H1 (cell line): ENCODE results near the gene LRRC45. TPM values are rescaled to one million over a fixed set of nuclear protein-coding genes. Genes with fewer than 3 reads are reported as not detected.

Experiments
- CTCF ChIA-PET: fragments of 300-600 bp; sonication (Branson Sonifier 250); formaldehyde crosslinking; loops from one replicate; lab custom pipeline; 2021; ENCODE audit not compliant: partially characterized antibody; lab: Charles Lee
- POLR2A ChIA-PET: fragments of 300-600 bp; sonication (Branson Sonifier 250); formaldehyde crosslinking; loops from one replicate; lab custom pipeline; 2021; ENCODE audit warnings: inconsistent platforms; ENCODE audit not compliant: partially characterized antibody; lab: Charles Lee
- DNase-seq, 2 experiments: peaks; one replicate each; pipeline versions ENCODE4 v3.0.0 to v3.0.0-alpha.2; 2010 to 2022; ENCODE audit warnings: low spot score in 2 of 2, low read depth in 1 of 2, mixed read lengths in 1 of 2
- FAIRE-seq: peaks from 2 replicates; lab custom pipeline; 2011; peaks lifted over from hg19 to GRCh38; lab: Jason Lieb, UNC
- H2AFZ ChIP-seq: 2 replicates; pipeline ENCODE4 v1.8.1; 2012; ENCODE audit warnings: low read length, inconsistent platforms
- H2AK5ac ChIP-seq: 2 replicates; pipeline ENCODE4 v1.6.1; 2013; ENCODE audit warnings: low read depth, low read length
- H2BK120ac ChIP-seq: replicated peaks from 2 replicates; pipeline ENCODE3; 2013; ENCODE audit warnings: low read depth, low read length, inconsistent platforms
- H2BK12ac ChIP-seq: 2 replicates; pipeline ENCODE4 v1.6.1; 2013; ENCODE audit warnings: low read depth, low read length
- H2BK15ac ChIP-seq: 2 replicates; pipeline ENCODE4 v1.6.1; 2013; ENCODE audit warnings: low read length
- H2BK20ac ChIP-seq: 2 replicates; pipeline ENCODE4 v1.6.1; 2013; ENCODE audit warnings: low read length
- H2BK5ac ChIP-seq: 2 replicates; pipeline ENCODE4 v1.6.1; 2013; ENCODE audit warnings: low read depth, low read length
- H3K14ac ChIP-seq: 2 replicates; pipeline ENCODE4 v1.6.1; 2013; ENCODE audit warnings: inconsistent platforms; ENCODE audit not compliant: insufficient read length
- H3K18ac ChIP-seq: 2 replicates; pipeline ENCODE4 v1.6.1; 2013; ENCODE audit warnings: low read length; ENCODE audit errors: extremely low read depth
- H3K23ac ChIP-seq: 2 replicates; pipeline ENCODE4 v1.6.1; 2013; ENCODE audit warnings: inconsistent platforms; ENCODE audit not compliant: insufficient read length
- H3K23me2 ChIP-seq: 2 replicates; pipeline ENCODE4 v1.6.1; 2013; ENCODE audit warnings: low read depth, low read length
- H3K27ac ChIP-seq: 2 replicates; pipeline ENCODE4 v1.6.1; 2011; ENCODE audit warnings: low read depth, low read length, inconsistent platforms
- H3K27me3 ChIP-seq, 4 experiments: replicated peaks in 1 of 4; 1 replicate in 1 of 4; 2 replicates in 3 of 4; pipeline versions ENCODE4 v1.6.1 to v1.8.1; 2011 to 2013; ENCODE audit warnings: low read length in 3 of 4, mild to moderate bottlenecking in 3 of 4, inconsistent platforms in 2 of 4, mixed read lengths in 2 of 4, moderate library complexity in 1 of 4; ENCODE audit not compliant: control insufficient read depth in 3 of 4, insufficient read depth in 3 of 4; ENCODE audit errors: extremely low read depth in 1 of 4
- H3K36me3 ChIP-seq, 4 experiments: 2 replicates each; pipeline versions ENCODE4 v1.6.1 to v1.8.1; 2011 to 2013; ENCODE audit warnings: mild to moderate bottlenecking in 4 of 4, low read length in 3 of 4, moderate library complexity in 2 of 4, control low read depth in 1 of 4, inconsistent platforms in 1 of 4; ENCODE audit not compliant: insufficient read depth in 4 of 4, control insufficient read depth in 2 of 4
- H3K4ac ChIP-seq: replicated peaks from 2 replicates; pipeline ENCODE3; 2013; ENCODE audit warnings: low read length, low read depth, mixed read lengths, inconsistent platforms; ENCODE audit not compliant: insufficient read length
- H3K4me1 ChIP-seq, 4 experiments: replicated peaks in 1 of 4; 1 replicate in 1 of 4; 2 replicates in 3 of 4; pipeline versions ENCODE4 v1.6.1 to v1.8.1; 2011 to 2013; ENCODE audit warnings: low read length in 3 of 4, inconsistent platforms in 2 of 4, mixed read lengths in 1 of 4; ENCODE audit not compliant: insufficient read depth in 4 of 4, control insufficient read depth in 3 of 4
- H3K4me2 ChIP-seq, 2 experiments: 2 replicates each; pipeline versions ENCODE4 v1.6.1 to v1.8.1; 2011 to 2013; ENCODE audit warnings: low read depth in 2 of 2, low read length in 2 of 2, control low read depth in 1 of 2, inconsistent platforms in 1 of 2, mild to moderate bottlenecking in 1 of 2; ENCODE audit not compliant: insufficient read depth in 1 of 2
- H3K4me3 ChIP-seq, 4 experiments: fragments of 200-600, 300-600 bp in 1 of 4; sonication (generic), shearing (Covaris generic), sonication (Bioruptor Twin) in 1 of 4; 2 replicates each; pipeline versions ENCODE4 v1.5.1 to v1.8.1; 2011 to 2016; ENCODE audit warnings: low read length in 4 of 4, low read depth in 3 of 4, control low read depth in 2 of 4, inconsistent platforms in 2 of 4, mild to moderate bottlenecking in 2 of 4, mixed read lengths in 1 of 4, moderate library complexity in 1 of 4; ENCODE audit not compliant: insufficient read depth in 2 of 4; ENCODE audit errors: extremely low read depth in 1 of 4
- H3K56ac ChIP-seq: replicated peaks from 2 replicates; pipeline ENCODE3; 2013; ENCODE audit warnings: low read depth, mild to moderate bottlenecking, mixed read lengths, low read length, inconsistent platforms; ENCODE audit not compliant: insufficient read length
- H3K79me1 ChIP-seq: 2 replicates; pipeline ENCODE4 v1.6.1; 2013; ENCODE audit warnings: low read depth, low read length, control low read depth
- H3K79me2 ChIP-seq, 2 experiments: 2 replicates each; pipeline versions ENCODE4 v1.6.1 to v1.8.1; 2012 to 2013; ENCODE audit warnings: low read length in 2 of 2, mild to moderate bottlenecking in 2 of 2, inconsistent platforms in 1 of 2; ENCODE audit not compliant: insufficient read depth in 2 of 2, control insufficient read depth in 1 of 2
- H3K9ac ChIP-seq, 4 experiments: replicated peaks in 1 of 4; 1 replicate in 1 of 4; 2 replicates in 3 of 4; pipeline versions ENCODE4 v1.6.1 to v1.8.1; 2011 to 2013; ENCODE audit warnings: low read depth in 3 of 4, low read length in 3 of 4, control low read depth in 2 of 4, mild to moderate bottlenecking in 2 of 4, moderate library complexity in 2 of 4, inconsistent platforms in 1 of 4; ENCODE audit errors: extremely low read depth in 1 of 4
- H3K9me3 ChIP-seq, 2 experiments: 2 replicates each; pipeline versions ENCODE4 v1.6.1 to v1.8.1; 2012 to 2013; ENCODE audit warnings: mild to moderate bottlenecking in 2 of 2, moderate library complexity in 2 of 2, control low read depth in 1 of 2, inconsistent platforms in 1 of 2, low read depth in 1 of 2, low read length in 1 of 2, mixed read lengths in 1 of 2; ENCODE audit not compliant: insufficient read depth in 2 of 2
- H4K20me1 ChIP-seq, 2 experiments: replicated peaks in 1 of 2; 2 replicates each; pipeline versions ENCODE3 to v1.8.1; 2011 to 2013; ENCODE audit warnings: inconsistent platforms in 2 of 2, low read length in 2 of 2, mild to moderate bottlenecking in 1 of 2; ENCODE audit not compliant: insufficient read depth in 2 of 2, control insufficient read depth in 1 of 2
- H4K5ac ChIP-seq: 2 replicates; pipeline ENCODE4 v1.6.1; 2013; ENCODE audit warnings: low read length, low read depth, mixed read lengths, inconsistent platforms; ENCODE audit not compliant: insufficient read length
- H4K8ac ChIP-seq: 2 replicates; pipeline ENCODE4 v1.8.0; 2013; ENCODE audit warnings: mild to moderate bottlenecking, moderate library complexity, low read length, inconsistent platforms; ENCODE audit not compliant: insufficient read depth; ENCODE audit errors: extremely low read depth
- H4K91ac ChIP-seq: replicated peaks from 2 replicates; pipeline ENCODE3; 2013; ENCODE audit warnings: low read length, mixed read lengths, inconsistent platforms; ENCODE audit not compliant: insufficient read length
- ATF2 ChIP-seq: IDR thresholded peaks from 2 replicates; pipeline ENCODE4 v1.6.1; 2012; ENCODE audit warnings: low read length, inconsistent platforms
- CREB1 ChIP-seq: IDR thresholded peaks from 2 replicates; pipeline ENCODE4 v1.6.1; 2012; ENCODE audit warnings: inconsistent platforms
- GTF2F1 ChIP-seq: IDR thresholded peaks from 2 replicates; pipeline ENCODE4 v1.6.1; 2012; ENCODE audit warnings: low read depth, low read length, improper control_type of control experiment, borderline replicate concordance
- POLR2AphosphoS5 ChIP-seq: IDR thresholded peaks from 2 replicates; pipeline ENCODE4 v1.6.1; 2011; ENCODE audit warnings: low read depth, low read length
- RAD21 ChIP-seq, 2 experiments: IDR thresholded peaks in 1 of 2; conservative IDR thresholded peaks in 1 of 2; 2 replicates each; pipeline ENCODE4 v1.6.1; 2011; ENCODE audit warnings: low read depth in 2 of 2, low read length in 2 of 2, improper control_type of control experiment in 1 of 2, inconsistent platforms in 1 of 2, mild to moderate bottlenecking in 1 of 2, moderate library complexity in 1 of 2
- SP2 ChIP-seq: IDR thresholded peaks from 2 replicates; pipeline ENCODE4 v1.6.1; 2012; ENCODE audit warnings: mild to moderate bottlenecking, low read length, inconsistent platforms
- SUZ12 ChIP-seq: fragments of 200-600 bp; sonication (generic); IDR thresholded peaks from 2 replicates; pipeline ENCODE4 v1.6.1; 2012; ENCODE audit warnings: mild to moderate bottlenecking, inconsistent platforms, low read length, moderate library complexity, mixed read lengths
- TAF7 ChIP-seq: optimal IDR thresholded peaks from 2 replicates; pipeline ENCODE3; 2011; ENCODE audit warnings: low read depth, mild to moderate bottlenecking, inconsistent platforms, low read length, moderate library complexity, borderline replicate concordance
- TEAD4 ChIP-seq: IDR thresholded peaks from 2 replicates; pipeline ENCODE4 v1.6.1; 2012; ENCODE audit warnings: low read depth, low read length, inconsistent platforms, mixed read lengths
- WGBS, 2 experiments: shearing (Covaris generic) in 1 of 2; methylation state at CpG; one replicate each; pipeline versions ENCODE4 v1.1.6 to v1.1.7; 2013 to 2015; ENCODE audit warnings: low lambda C conversion rate in 2 of 2, mixed read lengths in 2 of 2, inconsistent platforms in 1 of 2, low coverage in 1 of 2, missing lambda C conversion rate in 1 of 2; ENCODE audit not compliant: insufficient replicate concordance in 2 of 2, insufficient coverage in 1 of 2, insufficient read length in 1 of 2; ENCODE audit errors: extremely low coverage in 1 of 2, missing lambda C conversion rate in 1 of 2; 5-methylcytosine and 5-hydroxymethylcytosine counted together
- polyA plus RNA-seq, 7 experiments: library from polyadenylated mRNA; depleted of rRNA in 3 of 7; stranded (reverse) in 5 of 7; unstranded in 2 of 7; fragments of >200 nt in 5 of 7; fragments of 200-250 nt in 2 of 7; gene quantifications; 1 replicate in 5 of 7; 2 replicates in 1 of 7; 4 replicates in 1 of 7; pipeline versions ENCODE4 v1.2.1 to v1.2.3, GENCODE V29; 2011 to 2013; ENCODE audit warnings: missing spikeins in 2 of 7, mixed read lengths in 2 of 7
- total RNA-seq: library from RNA; stranded (reverse); fragmentation: NEBNext Ultra II Directional; extraction: Animal tissue kit (Norgen Biotek cat#: 25700); gene quantifications from 2 replicates; pipeline ENCODE4 v1.2.1, GENCODE V29; 2021

The LRRC45 gene
- total and polyA plus RNA-seq, 2 of the 8 experiments (the other 6 are each of a cell fraction or from before 2014, with no cell fraction given): 11.5 to 29.0 TPM

DNA sequence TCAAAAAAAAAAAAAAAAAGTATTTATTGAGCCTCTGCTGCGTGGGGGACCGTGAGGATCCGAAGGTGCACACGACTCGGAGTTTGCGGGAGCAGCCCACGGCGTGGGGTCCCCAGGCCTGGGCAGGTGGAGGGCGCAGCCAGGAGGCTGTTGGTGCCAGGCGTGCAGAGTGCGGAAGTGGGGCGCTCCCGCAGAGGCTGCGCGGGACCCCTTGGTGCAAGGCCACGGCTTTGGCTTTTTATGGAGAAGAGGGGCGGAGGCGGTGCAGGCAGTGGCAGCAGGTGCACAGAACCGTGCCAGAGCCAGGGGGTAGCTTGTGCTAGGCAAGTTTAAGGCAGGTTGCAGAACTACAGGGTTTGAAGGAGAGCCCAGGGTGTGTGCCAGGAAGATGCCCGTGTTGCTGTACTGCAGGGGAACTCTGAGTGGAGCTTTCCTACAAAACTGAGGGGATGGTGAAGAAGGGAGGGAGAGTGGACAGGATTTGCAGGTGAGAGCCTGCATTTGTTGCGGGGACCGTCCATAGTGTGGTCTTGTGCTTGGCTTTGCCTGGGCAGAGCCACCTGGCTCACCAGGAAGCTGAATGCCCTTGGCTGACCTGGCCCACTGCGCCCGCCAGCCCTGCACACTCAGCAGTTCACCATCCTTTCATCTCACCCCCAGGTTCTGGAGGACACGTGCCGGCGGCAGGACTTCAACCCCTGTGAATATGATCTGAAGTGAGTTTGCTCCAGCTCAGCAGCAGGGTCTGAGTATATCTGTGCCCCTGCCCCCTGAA lies 44.4 kb upstream of the LRRC45 start:
- no peak for FAIRE-seq
- Histone ChIP-seq H4K5ac (no peak overlapping the region), H3K4ac (peak overlapping the region; percentile 98), H3K23ac (no peak overlapping the region), H3K4me1 (peaks cover 0 to 7% (median 6%) of the 10 kb centered on the region in 4 experiments; a peak in 5 of 7 replicates), H3K4me3 (peak overlapping the region; percentile 62 to 88 (median 82); a peak in 5 of 8 replicates), H2AK5ac (peak overlapping the region; percentile 75; the same call in 1 of the 2 replicates), H3K23me2 (peaks cover 9% of the 10 kb centered on the region; the same call in 1 of the 2 replicates), H2BK20ac (no peak overlapping the region), H2BK15ac (no peak overlapping the region; the same call in 1 of the 2 replicates), H2BK5ac (peak overlapping the region; percentile 7; the same call in 1 of the 2 replicates), H3K56ac (no peak overlapping the region), H3K27me3 (peaks cover 0 to 19% (median 12%) of the 10 kb centered on the region in 4 experiments; a peak in 5 of 7 replicates), H3K4me2 (peak overlapping the region; percentile 47 to 84; a peak in 2 of 4 replicates), H4K20me1 (no peaks in the 10 kb centered on the region), H3K14ac (no peak overlapping the region), H4K91ac (no peak overlapping the region), H3K9me3 (no peaks in the 10 kb centered on the region), H3K27ac (no peak overlapping the region), H2BK12ac (peak overlapping the region; percentile 53; the same call in 1 of the 2 replicates), H3K9ac (no peak overlapping the region), H2BK120ac (no peak overlapping the region), H3K36me3 (peaks cover 0 to 6% (median 3%) of the 10 kb centered on the region in 4 experiments; a peak in 3 of 8 replicates), H3K79me2 (0 out of 4 replicates have a peak, but pooled peaks cover 0 to 4% of the 10 kb centered on the region in 2 experiments), H4K8ac (peak overlapping the region; percentile 48; the same call in 1 of the 2 replicates), H3K18ac (no peak overlapping the region), H3K79me1 (peaks cover 3% of the 10 kb centered on the region; the same call in 1 of the 2 replicates), H2AFZ (no peak overlapping the region)
- WGBS, 2 experiments: 90% methylated on average over 25 of the region's 27 CpGs; no CpG with 5 or more reads in 1 of the 2 experiments
- DNase-seq: no peak
- ChIA-PET CTCF (interaction anchor here (0.8 to 1.4 kb wide), 3 partner anchors 12 to 41 kb away, joined by 3 to 5 read pairs (median 3); no protein-coding TSS in a partner anchor), POLR2A (interaction anchor here (0.6 to 5.8 kb wide), 18 partner anchors 11 to 620 kb away, joined by 3 to 40 read pairs (median 4); partner anchors contain the start of genes CENPX and LRRC45)
- TF ChIP-seq SUZ12 (no peak), CREB1 (no peak), TEAD4 (no peak), TAF7 (no peak), SP2 (no peak), ATF2 (no peak), GTF2F1 (no peak), RAD21 (IDR thresholded peaks at IDR 0.05 in 1 of 2, conservative IDR thresholded peaks at IDR 0.05 in 1 of 2; ENCODE audit: low read depth in 2 of 2, low read length in 2 of 2) (no peak), POLR2AphosphoS5 (no peak)
